ENCODE data around the gene LRIT3.
A peak's percentile ranks its signal among the peaks of the same experiment; 100 is the strongest.

LRIT3 gene

GRCh38 chr4:109847896-109848442 is at the start of gene LRIT3:
LRIT3 (plus strand) TSS chr4:109848107; CDS start chr4:109848202, 95 bp downstream.
- DNase-seq (ENCODE audit: extremely low read depth in 1 of 2, low read depth in 1 of 2) = no peak

GRCh38 chr4:109798866-109799265 is 49.0 kb upstream of the LRIT3 start:
- DNase-seq (ENCODE audit: extremely low read depth in 1 of 2, low read depth in 1 of 2) = no peak

- no peak for DNase-seq (ENCODE audit: extremely low read depth in 1 of 2, low read depth in 1 of 2)
Observed at GRCh38 chr4:109801099-109801789, 46.7 kb upstream of the LRIT3 start.

- DNase-seq (ENCODE audit: extremely low read depth in 1 of 2, low read depth in 1 of 2) = no peak
Observed at GRCh38 chr4:109801895-109802319, 46.0 kb upstream of the LRIT3 start, which contains the start of gene CFI. CFI (minus strand) TSS chr4:109801999; CDS start chr4:109801971, 28 bp downstream.

- DNase-seq (ENCODE audit: extremely low read depth in 1 of 2, low read depth in 1 of 2) = no peak
Observed at GRCh38 chr4:109803924-109804571, 43.9 kb upstream of the LRIT3 start.

- no peak for DNase-seq (ENCODE audit: extremely low read depth in 1 of 2, low read depth in 1 of 2)
Observed at GRCh38 chr4:109809655-109810054, 38.3 kb upstream of the LRIT3 start.

- no peak for DNase-seq (ENCODE audit: extremely low read depth in 1 of 2, low read depth in 1 of 2)
Observed at GRCh38 chr4:109810552-109811387, 37.1 kb upstream of the LRIT3 start.

GRCh38 chr4:109811707-109812106 is 36.2 kb upstream of the LRIT3 start:
- DNase-seq (ENCODE audit: extremely low read depth in 1 of 2, low read depth in 1 of 2) = no peak

GRCh38 chr4:109815151-109816081 is 32.5 kb upstream of the LRIT3 start, which contains the start of gene GAR1:
GAR1 (plus strand) TSS chr4:109815762; CDS start chr4:109816165, 403 bp downstream.
- peak; percentile 69 to 72 for DNase-seq (ENCODE audit: extremely low read depth in 1 of 2, low read depth in 1 of 2)

GRCh38 chr4:109816082-109816442 is 31.8 kb upstream of the LRIT3 start:
- DNase-seq (ENCODE audit: extremely low read depth in 1 of 2, low read depth in 1 of 2) = peak in 1 of 2 donors; percentile 19

- no peak for DNase-seq (ENCODE audit: extremely low read depth in 1 of 2, low read depth in 1 of 2)
Observed at GRCh38 chr4:109816894-109817293, 31.0 kb upstream of the LRIT3 start.

- no peak for DNase-seq (ENCODE audit: extremely low read depth in 1 of 2, low read depth in 1 of 2)
Observed at GRCh38 chr4:109818268-109818667, 29.6 kb upstream of the LRIT3 start.

- DNase-seq (ENCODE audit: extremely low read depth in 1 of 2, low read depth in 1 of 2) = no peak
Observed at GRCh38 chr4:109820563-109820962, 27.3 kb upstream of the LRIT3 start.

- no peak for DNase-seq (ENCODE audit: extremely low read depth in 1 of 2, low read depth in 1 of 2)
Observed at GRCh38 chr4:109821185-109821584, 26.7 kb upstream of the LRIT3 start.

- no peak for DNase-seq (ENCODE audit: extremely low read depth in 1 of 2, low read depth in 1 of 2)
Observed at GRCh38 chr4:109826719-109827118, 21.2 kb upstream of the LRIT3 start.

- no peak for DNase-seq (ENCODE audit: extremely low read depth in 1 of 2, low read depth in 1 of 2)
Observed at GRCh38 chr4:109827672-109828071, 20.2 kb upstream of the LRIT3 start, which contains the start of gene RRH. RRH (plus strand) TSS chr4:109827972; CDS start chr4:109828028, 56 bp downstream.

- no peak for DNase-seq (ENCODE audit: extremely low read depth in 1 of 2, low read depth in 1 of 2)
Observed at GRCh38 chr4:109833756-109834155, 14.2 kb upstream of the LRIT3 start.

- no peak for DNase-seq (ENCODE audit: extremely low read depth in 1 of 2, low read depth in 1 of 2)
Observed at GRCh38 chr4:109836985-109837384, 10.9 kb upstream of the LRIT3 start.

- DNase-seq (ENCODE audit: extremely low read depth in 1 of 2, low read depth in 1 of 2) = no peak
Observed at GRCh38 chr4:109846395-109847098, 1.4 kb upstream of the LRIT3 start.

Measured in activated CD8-positive, alpha-beta memory T cell treated with anti-CD3 and anti-CD28 coated beads for 1 hour (primary cell).